ENCODE results near the gene GPR89B.
"Not testable (repeated sequence)": the region's sequence is repeated elsewhere in the genome, so short reads cannot be mapped to it uniquely, and the experiment has no call there.

Gene GPR89B

GRCh38 chr1:147978896-147979651, 50.9 kb downstream of the GPR89B start:
- peak; percentile 20 for DNase-seq (ENCODE audit: low read depth)
- H3K4me3 ChIP-seq (ENCODE audit: low read length) = not testable (repeated sequence)

DNA sequence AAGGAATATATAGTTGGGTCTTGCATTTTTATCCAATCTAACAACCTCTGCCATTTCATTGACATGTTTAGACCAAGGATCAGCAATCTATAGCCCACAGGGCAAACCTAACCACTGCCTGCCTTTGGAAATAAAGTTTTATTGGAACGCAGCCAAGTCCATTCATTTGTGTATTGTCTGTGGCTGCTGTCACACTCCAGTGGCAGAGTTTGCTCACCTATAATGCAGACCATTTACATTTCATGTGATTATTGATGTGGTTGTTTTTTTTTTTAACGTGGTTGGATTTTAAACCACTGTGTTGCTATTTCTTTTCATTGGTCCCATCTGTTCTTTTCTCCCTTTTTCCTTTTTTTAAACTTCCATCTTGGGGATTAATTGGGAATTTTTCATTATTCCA, 57.2 kb downstream of the GPR89B start:
- DNase-seq (ENCODE audit: low read depth); H3K4me3 ChIP-seq (ENCODE audit: low read length): not testable (repeated sequence)

DNA sequence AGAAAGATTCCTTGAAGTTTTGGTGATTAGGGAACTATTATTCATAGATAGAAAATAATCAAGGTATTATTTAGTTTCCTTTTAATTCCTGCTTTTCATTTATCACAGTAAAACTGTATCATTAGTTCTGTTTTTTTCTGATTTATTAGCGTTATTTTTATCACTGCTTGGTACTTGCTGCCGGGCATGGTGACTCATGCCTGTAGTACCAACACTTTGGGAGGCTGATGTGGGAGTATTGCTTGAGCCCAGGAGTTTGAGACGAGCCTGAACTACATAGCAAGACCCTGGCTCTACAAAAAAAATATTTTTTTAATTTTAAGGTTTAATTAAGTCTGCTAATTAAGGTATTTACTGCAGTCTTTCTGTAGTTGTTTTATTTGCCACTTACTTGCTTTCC, 59.7 kb downstream of the GPR89B start:
- DNase-seq (ENCODE audit: low read depth) = peak; percentile 8
- not testable (repeated sequence) for H3K4me3 ChIP-seq (ENCODE audit: low read length)

DNA sequence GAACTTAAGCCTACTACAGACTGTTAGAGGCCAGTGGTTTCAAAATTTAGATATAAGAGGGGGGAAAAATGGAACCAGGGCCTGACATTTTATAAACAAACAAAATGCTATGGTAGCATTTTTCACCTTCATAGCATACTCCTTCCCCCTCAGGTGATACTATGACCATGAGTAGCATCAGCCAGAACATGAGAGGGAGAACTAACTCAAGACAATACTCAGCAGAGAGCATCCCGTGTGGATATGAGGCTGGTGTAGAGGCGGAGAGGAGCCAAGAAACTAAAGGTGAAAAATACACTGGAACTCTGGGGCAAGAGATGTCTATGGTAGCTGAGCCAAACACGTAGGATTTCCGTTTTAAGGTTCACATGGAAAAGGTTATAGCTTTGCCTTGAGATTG, 64.7 kb downstream of the GPR89B start:
- DNase-seq (ENCODE audit: low read depth); H3K4me3 ChIP-seq (ENCODE audit: low read length): not testable (repeated sequence)

- DNase-seq (ENCODE audit: low read depth); H3K4me3 ChIP-seq (ENCODE audit: low read length): not testable (repeated sequence)
Observed at GRCh38 chr1:147993400-147993799, 65.2 kb downstream of the GPR89B start.

DNA sequence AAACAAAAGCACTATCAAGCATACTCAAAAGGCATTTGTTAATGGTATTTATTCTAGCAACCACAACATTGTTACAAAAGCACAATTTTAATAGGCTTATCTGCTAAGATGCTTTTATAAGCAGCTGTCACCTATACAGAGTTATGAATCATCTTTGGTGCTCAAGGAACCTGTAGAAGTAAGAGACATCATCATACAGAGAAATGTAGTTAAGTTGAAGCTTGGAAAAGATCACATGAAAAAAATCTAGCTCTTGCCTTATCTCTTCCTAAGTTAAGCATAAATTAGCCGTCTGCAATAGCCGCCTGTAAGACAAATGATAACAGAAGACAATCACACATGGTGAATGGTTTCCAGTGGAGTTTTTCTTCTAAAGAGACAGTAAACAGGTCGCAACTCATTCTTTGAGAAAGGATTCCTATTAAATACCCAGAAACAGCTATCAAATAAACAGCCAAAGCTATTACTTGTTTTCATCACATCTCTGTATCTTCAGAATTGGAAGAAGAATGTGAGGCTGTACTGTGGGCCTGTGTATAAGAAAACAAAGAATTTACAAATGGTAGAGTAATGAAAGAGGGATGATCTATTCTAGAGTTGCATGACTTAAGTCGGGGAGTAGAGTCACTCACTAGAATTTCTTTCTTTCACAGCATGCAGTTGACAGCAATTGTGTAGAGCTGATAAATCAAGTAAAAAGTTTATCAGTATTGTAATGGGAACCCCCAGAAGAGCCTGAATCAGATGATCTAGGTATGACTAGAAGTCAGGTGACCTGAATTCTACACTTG, 65.8 kb downstream of the GPR89B start:
- not testable (repeated sequence) for DNase-seq (ENCODE audit: low read depth); H3K4me3 ChIP-seq (ENCODE audit: low read length)

DNA sequence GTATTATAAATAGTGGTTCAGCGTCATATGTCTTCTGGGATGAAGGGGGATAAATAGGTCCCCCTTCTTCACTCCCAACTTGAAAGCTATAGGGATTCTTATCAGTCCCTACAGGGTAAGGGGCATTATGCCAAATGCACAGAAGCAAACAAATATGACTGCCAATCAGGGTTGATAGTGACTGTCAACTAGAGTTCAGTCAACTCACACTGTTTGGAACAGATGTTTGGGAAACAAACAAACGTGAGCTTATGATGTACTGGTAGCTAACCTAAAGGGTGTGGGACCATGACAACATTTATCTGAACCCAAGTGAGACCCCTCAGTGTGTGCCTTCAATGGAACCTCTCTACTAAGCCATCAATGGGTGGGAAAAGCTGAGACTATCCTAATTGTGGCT, 67.9 kb downstream of the GPR89B start:
- not testable (repeated sequence) for H3K4me3 ChIP-seq (ENCODE audit: low read length); DNase-seq (ENCODE audit: low read depth)

GRCh38 chr1:148007724-148008123, 79.5 kb downstream of the GPR89B start:
- not testable (repeated sequence) for DNase-seq (ENCODE audit: low read depth); H3K4me3 ChIP-seq (ENCODE audit: low read length)

- H3K4me3 ChIP-seq (ENCODE audit: low read length) = no peak overlapping the region
- TF ChIP-seq CTCF (IDR thresholded peaks at IDR 0.05; ENCODE audit: insufficient read depth, low read depth, low read length, missing control alignments) = no peak
- no peak for DNase-seq (ENCODE audit: low read depth)
Observed at GRCh38 chr1:148010527-148010926, 82.3 kb downstream of the GPR89B start.

- H3K4me3 ChIP-seq (ENCODE audit: low read length); DNase-seq (ENCODE audit: low read depth): not testable (repeated sequence)
Observed at GRCh38 chr1:148013177-148014144, 85.2 kb downstream of the GPR89B start.

DNA sequence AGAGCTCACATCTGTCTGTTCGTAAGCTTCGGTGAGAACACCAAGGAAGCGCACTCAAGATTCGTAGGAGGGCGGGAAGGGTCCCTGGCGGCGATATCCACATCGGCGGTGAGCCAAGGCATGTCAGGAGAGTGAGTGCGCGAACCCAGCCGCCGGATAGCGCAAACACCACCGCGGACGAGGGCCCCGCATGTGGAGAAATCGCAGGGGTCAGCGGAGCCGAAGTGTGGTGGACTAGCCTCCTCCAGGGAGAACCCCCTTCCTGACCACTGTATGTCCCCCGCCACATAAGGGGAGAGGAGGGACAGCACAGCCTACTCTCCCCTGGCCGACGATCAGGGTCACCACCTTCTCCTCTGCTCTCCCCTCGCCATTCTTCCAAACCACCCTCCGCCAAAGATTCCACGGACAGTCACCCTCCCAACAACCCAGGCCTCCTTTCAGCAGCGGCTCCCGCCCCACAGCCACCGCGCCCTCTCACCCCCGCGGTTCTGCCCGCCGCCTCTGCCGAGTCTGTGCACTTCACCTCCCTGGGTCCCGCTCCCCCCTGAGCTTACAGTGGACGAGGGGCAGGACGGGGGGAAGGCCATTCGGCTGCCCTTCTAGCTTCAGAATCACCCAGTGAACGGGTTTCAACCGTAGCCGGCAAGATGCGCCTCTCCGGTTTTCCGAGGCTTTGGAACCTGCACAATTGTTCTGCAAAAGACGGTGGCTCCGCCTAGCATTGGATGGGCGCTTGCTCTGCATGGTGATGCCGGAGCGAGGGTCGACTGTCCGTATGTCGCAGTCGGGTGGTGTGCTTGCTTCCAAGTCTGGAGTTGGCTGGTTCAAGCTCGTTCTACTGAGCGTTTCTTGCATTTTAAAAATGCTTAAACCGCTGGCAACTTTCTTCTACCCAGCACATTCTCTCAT, 86.3 kb downstream of the GPR89B start:
- not testable (repeated sequence) for DNase-seq (ENCODE audit: low read depth); H3K4me3 ChIP-seq (ENCODE audit: low read length)

DNA sequence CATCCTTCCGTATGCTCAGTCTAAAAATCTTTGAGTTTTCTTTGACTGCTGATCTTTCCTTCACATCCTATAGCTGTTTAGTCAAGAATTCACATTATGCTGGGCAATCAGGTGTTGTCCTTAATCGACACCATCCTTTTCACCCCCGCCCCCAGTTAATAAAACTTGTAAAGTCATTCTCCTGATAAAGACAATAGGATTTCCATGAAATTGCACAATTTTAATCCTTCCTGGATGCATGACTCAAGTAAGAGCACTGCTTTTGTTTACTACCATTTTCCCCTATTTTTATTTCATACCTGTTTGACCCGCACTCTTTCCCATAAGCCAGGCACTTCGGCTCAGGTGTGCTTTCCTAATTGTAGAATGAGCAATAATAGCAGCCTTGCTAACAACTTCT, 96.7 kb downstream of the GPR89B start:
- peak; percentile 21 for DNase-seq (ENCODE audit: low read depth)
- H3K4me3 ChIP-seq (ENCODE audit: low read length) = not testable (repeated sequence)

- H3K4me3 ChIP-seq (ENCODE audit: low read length) = not testable (repeated sequence)
Observed at GRCh38 chr1:148027004-148027403, 98.8 kb downstream of the GPR89B start.

DNA sequence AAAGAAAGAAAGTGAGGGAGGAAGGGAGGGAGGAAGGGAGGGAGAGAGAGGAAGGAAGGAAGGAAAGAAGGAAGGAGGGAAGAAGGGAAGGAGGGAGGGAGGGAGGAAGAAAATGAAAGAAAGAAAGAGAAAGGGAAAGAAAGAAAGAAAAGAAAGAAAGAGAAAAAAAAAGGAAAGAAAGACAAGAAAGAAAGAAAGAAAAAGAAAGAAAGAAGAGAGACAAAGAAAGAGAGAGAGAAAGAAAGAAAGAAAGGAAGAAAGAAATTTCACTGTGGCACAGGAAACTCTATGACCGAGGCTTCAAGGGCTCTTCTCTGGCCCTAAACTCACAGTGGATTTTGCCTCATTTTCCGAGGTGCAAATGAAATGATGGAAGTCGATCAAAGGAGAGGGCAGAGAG, 104.0 kb downstream of the GPR89B start:
- H3K4me3 ChIP-seq (ENCODE audit: low read length); DNase-seq (ENCODE audit: low read depth): not testable (repeated sequence)

More at GRCh38 chr1:148027004-148027403, 98.8 kb downstream of the GPR89B start:
- not testable (repeated sequence) for DNase-seq (ENCODE audit: low read depth)

- not testable (repeated sequence) for DNase-seq (ENCODE audit: low read depth)
Observed at GRCh38 chr1:148032690-148033089, 104.5 kb downstream of the GPR89B start.

GRCh38 chr1:148033147-148033546, 104.9 kb downstream of the GPR89B start:
- DNase-seq (ENCODE audit: low read depth); H3K4me3 ChIP-seq (ENCODE audit: low read length): not testable (repeated sequence)

More at GRCh38 chr1:148032690-148033089, 104.5 kb downstream of the GPR89B start:
- not testable (repeated sequence) for H3K4me3 ChIP-seq (ENCODE audit: low read length)
